AG09319 (cell line): ENCODE data around the gene HOXD3.

Experiments used
- DNase-seq: peaks from one replicate; pipeline ENCODE4 v3.0.0-alpha.2; 2010; ENCODE audit warnings: low read depth; ENCODE audit errors: extremely low read depth
- CTCF ChIP-seq: IDR thresholded peaks from 2 replicates; pipeline ENCODE4 v1.5.1; 2011; ENCODE audit warnings: low read depth, mild to moderate bottlenecking, inconsistent platforms, low read length, moderate library complexity

The HOXD3 gene

GRCh38 chr2:176213406-176213805 lies 56.3 kb downstream of the HOXD3 start:
- no peak for TF ChIP-seq CTCF
- DNase-seq: no peak
